Measurements from ENCODE around the gene TCN2. TPM values are rescaled to one million over a fixed set of nuclear protein-coding genes. Genes with fewer than 3 reads are reported as not detected.

TCN2 gene
- total RNA-seq, 1 donor, result 8.7 TPM

DNA sequence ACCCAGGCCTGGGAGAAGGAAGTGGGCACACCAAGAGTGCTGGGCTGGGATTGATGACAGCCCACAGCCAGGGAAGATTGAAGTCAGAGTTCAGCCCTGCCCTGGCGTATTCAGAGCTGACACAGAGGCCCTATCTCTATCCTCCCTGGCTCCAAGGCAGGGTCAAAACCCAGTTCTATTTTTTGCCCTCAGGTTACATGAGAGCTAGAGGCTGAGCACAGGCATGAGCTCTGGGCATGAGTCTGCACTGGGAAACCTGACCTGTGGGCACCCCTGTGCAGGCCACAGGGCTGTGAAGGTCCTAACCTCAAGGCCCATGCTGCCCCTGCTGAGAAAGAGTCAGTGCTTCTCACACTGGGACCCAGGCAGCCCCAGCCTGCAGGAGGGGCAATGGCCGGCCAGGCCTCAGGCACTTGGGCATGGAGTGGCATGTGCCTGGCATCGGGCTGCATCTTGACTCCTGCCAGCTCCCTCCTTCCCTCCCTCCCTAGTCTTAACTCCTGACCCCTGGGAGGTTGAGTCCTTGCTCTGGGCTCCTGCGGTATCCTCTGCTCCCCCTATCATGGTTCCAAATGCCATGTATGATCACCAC, 34.0 kb downstream of the TCN2 start:
- Histone ChIP-seq H3K4me1 (ENCODE audit: insufficient read depth, low read length) (peaks cover 18% of the 10 kb centered on the region), H3K4me3 (ENCODE audit: low read length) (no peak overlapping the region), H3K27me3 (ENCODE audit: insufficient read depth, low read length) (no peaks in the 10 kb centered on the region), H3K9me3 (ENCODE audit: low read depth, low read length) (no peaks in the 10 kb centered on the region)

DNA sequence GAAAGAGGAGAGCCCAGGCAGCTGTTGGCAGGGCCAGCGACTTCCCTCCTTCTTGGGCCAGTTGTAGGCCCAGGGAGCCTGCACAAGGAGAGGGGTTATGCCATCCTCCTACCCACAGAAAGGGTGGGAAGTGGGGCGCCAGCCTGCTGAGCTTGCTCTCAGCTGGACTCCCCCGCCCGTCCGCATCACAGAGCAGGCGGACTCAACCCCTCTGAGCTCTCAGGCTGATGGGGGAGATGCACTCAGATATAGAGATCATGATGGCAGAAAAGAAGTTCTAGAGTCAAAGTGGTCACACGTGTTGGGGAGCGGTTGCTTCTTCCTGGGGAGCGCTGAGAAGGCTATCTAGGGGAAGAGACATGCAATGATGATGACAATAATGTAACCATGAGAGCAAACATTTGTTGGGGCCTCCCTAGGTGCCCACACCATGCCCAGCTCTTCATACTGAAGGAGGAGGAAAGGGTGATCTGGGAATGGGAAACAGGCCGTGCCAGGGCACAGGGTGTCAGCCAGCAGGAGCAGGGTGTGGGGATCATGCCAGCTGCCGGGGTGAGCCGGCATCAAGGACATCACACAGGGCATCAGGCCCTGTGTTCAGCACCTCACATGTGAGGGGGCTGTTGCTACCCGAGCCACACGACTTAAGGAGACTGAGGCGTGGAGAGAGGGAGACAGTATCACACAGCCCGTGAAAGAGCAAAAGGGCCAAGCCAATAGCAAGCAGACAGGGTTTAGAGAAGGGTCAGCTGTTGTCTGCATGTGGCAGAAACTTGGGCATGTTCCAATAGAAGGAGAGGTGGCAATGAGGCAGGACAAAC, 36.3 kb downstream of the TCN2 start:
- Histone ChIP-seq H3K4me3 (ENCODE audit: low read length) (no peak overlapping the region), H3K4me1 (ENCODE audit: insufficient read depth, low read length) (no peaks in the 10 kb centered on the region), H3K9me3 (ENCODE audit: low read depth, low read length) (no peaks in the 10 kb centered on the region), H3K27me3 (ENCODE audit: insufficient read depth, low read length) (no peaks in the 10 kb centered on the region)

DNA sequence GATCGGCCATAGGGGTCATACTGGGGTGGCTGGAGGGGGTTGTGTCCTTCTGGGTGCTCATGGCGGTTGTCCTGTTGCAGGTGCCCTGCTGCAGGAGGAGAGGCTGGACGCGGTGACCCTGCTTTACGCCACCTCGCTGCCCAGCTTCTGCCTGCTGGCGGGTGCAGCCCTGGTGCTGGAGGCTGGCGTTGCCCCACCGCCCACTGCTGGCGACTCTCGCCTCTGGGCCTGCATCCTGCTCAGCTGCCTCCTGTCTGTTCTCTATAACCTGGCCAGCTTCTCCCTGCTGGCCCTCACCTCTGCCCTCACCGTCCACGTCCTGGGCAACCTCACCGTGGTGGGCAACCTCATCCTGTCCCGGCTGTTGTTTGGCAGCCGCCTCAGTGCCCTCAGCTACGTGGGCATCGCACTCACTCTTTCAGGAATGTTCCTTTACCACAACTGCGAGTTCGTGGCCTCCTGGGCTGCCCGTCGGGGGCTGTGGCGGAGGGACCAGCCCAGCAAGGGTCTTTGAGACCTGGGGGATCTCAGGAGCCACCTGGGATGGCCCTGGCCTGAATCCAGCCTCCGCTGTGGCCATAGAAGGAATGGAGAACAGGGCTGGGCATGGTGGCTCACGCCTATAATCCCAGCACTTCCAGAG, 39.7 kb downstream of the TCN2 start:
- H3K27me3 ChIP-seq (ENCODE audit: insufficient read depth, low read length), result no peaks in the 10 kb centered on the region
- peaks cover 9% of the 10 kb centered on the region for H3K4me1 ChIP-seq (ENCODE audit: insufficient read depth, low read length)
- no peaks in the 10 kb centered on the region for H3K9me3 ChIP-seq (ENCODE audit: low read depth, low read length)
- no peak overlapping the region for H3K4me3 ChIP-seq (ENCODE audit: low read length)

DNA sequence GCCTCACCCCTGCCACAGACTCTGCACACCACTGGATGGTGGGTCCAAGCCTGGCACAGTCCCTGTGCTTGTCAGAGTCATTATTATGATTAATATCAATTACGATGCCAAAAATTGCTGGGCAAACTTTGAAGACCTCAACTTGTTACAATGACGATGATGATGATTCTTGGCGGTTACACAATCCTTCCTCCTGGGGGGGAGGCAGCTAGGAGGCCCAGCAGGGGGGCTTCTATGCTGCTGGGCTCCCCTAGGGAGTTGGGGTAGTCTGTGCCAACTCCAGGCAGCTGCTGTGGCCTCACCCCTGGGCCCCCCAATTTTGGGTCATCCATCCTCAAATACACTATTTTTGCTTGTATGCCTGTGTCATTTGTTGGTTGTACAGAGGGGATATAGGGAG, 40.6 kb downstream of the TCN2 start:
- Histone ChIP-seq H3K27me3 (ENCODE audit: insufficient read depth, low read length) (no peaks in the 10 kb centered on the region), H3K4me1 (ENCODE audit: insufficient read depth, low read length) (peaks cover 9% of the 10 kb centered on the region), H3K4me3 (ENCODE audit: low read length) (no peak overlapping the region), H3K9me3 (ENCODE audit: low read depth, low read length) (no peaks in the 10 kb centered on the region)

DNA sequence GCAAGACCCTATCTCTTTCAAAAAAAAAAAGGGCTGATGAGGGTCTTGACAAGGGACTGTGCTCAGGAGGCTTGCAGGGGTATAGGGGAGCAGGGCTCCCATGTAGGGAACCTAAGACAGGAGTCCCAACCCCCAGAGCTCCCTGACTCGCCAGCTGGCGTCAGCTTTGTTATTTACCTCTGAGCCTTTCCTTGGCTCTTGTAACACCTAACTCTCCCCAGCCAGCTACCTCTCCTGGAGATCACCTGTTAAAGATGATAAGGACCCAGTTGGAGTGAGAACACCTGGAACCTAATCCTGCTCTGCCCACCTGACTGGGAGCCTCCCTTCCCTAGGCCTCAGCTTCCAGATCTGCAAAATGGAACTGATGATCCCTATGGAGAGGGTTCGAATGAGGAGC, 41.9 kb downstream of the TCN2 start:
- no peaks in the 10 kb centered on the region for H3K9me3 ChIP-seq (ENCODE audit: low read depth, low read length)
- peaks cover 9% of the 10 kb centered on the region for H3K4me1 ChIP-seq (ENCODE audit: insufficient read depth, low read length)
- H3K4me3 ChIP-seq (ENCODE audit: low read length), result no peak overlapping the region
- no peaks in the 10 kb centered on the region for H3K27me3 ChIP-seq (ENCODE audit: insufficient read depth, low read length)

DNA sequence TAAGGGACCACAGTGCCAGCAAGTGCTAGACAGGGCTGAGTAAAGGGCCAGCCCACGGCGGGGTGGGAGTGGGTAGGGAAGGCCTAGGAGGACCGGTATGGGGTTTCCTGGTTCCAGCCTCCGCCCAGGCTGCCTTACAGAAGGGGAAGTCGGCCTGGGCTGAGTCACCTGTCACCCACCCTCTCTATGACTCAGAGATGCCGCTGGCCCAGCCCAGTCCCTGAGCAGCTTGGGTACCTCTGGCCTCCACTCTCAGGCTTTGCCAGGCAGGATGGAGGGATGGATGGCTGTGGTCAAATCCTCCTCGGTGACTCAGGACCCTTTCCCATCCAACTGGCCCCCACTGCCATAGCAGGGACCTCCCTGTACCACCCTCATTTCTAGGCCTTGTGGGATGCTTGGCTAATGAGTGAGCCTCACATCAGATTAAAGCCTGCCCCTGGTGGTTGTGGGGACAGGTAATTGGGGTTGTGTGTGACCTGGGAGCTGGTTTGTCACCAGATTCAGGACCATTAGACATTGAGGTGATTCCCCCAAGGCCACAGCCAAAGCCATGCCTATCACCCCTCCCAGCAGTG, 42.5 kb downstream of the TCN2 start:
- H3K27me3 ChIP-seq (ENCODE audit: insufficient read depth, low read length), result no peaks in the 10 kb centered on the region
- peaks cover 9% of the 10 kb centered on the region for H3K4me1 ChIP-seq (ENCODE audit: insufficient read depth, low read length)
- no peak overlapping the region for H3K4me3 ChIP-seq (ENCODE audit: low read length)
- no peaks in the 10 kb centered on the region for H3K9me3 ChIP-seq (ENCODE audit: low read depth, low read length)

DNA sequence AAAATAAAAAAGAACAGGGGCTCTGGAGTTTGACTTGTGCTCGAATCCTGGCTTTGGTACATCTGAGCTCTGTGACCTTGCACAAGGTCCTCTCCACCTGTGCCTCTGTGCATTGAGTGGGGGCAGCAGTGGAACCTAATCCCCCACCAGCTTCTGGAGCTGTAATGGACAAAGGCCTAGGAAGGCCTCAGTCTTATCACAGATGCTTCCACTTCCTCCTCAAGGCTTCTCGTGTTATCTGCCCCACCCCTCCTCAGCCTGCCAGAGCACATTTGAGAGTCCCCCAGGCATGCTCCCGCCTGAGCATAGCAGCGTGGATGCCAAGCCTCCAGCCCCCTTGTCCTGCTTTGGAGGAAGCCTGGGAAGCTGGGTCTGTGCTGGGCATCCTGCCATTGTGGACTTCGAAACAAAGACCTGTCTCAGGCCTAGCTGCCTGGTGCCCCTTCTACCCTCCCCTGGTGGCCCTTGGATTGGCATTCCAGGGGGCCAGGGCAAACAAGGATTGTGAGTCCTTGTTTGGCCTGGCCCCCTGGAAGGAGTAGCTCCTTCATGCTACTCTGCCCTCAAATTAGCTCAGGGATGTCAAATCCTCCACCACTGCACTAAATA, 43.6 kb downstream of the TCN2 start:
- H3K27me3 ChIP-seq (ENCODE audit: insufficient read depth, low read length), result no peaks in the 10 kb centered on the region
- H3K4me1 ChIP-seq (ENCODE audit: insufficient read depth, low read length), result peaks cover 9% of the 10 kb centered on the region
- H3K9me3 ChIP-seq (ENCODE audit: low read depth, low read length), result no peaks in the 10 kb centered on the region
- H3K4me3 ChIP-seq (ENCODE audit: low read length), result no peak overlapping the region

DNA sequence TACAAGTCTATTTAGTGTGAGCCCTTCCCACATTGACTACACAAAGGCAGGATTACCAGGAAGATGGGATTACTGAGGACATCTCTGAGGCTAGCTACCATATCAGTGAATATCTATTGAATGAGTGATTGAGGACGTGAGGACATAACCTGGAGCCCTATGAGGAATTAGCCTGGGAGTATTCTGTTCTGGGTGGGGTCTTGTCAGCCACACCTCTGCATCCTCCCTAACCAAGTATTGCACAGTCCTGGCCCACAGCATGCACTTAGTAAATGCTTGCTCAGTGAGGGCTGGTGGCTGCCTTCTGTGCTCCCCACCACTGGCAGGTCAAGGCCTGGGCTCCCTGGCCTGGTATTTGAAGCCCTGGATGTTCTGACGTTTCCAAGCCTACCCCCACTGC, 45.9 kb downstream of the TCN2 start:
- no peaks in the 10 kb centered on the region for H3K27me3 ChIP-seq (ENCODE audit: insufficient read depth, low read length)
- H3K9me3 ChIP-seq (ENCODE audit: low read depth, low read length), result no peaks in the 10 kb centered on the region
- no peak overlapping the region for H3K4me3 ChIP-seq (ENCODE audit: low read length)
- H3K4me1 ChIP-seq (ENCODE audit: insufficient read depth, low read length), result peaks cover 9% of the 10 kb centered on the region

DNA sequence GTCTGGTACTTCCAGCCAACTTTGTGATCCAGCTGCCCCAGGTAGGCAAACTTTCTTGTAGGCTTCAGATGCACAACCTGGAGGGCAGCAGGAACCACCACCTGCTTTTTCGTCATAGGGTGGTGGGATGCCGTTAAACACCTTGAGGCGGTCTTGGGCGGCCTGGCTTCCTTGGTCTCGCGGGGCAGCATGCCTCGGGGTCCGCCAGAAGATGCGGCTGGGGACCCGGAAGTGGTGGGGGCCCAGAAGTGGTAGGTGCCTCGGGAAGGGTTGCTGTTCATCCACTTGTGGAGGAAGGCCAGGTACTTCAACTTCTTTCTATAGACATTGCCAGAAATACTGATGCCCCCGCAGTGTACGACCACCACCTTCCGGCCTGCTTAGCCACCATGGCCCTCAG, 47.4 kb downstream of the TCN2 start:
- H3K27me3 ChIP-seq (ENCODE audit: insufficient read depth, low read length), result no peaks in the 10 kb centered on the region
- no peaks in the 10 kb centered on the region for H3K9me3 ChIP-seq (ENCODE audit: low read depth, low read length)
- peaks cover 5% of the 10 kb centered on the region for H3K4me1 ChIP-seq (ENCODE audit: insufficient read depth, low read length)
- H3K4me3 ChIP-seq (ENCODE audit: low read length), result no peak overlapping the region

DNA sequence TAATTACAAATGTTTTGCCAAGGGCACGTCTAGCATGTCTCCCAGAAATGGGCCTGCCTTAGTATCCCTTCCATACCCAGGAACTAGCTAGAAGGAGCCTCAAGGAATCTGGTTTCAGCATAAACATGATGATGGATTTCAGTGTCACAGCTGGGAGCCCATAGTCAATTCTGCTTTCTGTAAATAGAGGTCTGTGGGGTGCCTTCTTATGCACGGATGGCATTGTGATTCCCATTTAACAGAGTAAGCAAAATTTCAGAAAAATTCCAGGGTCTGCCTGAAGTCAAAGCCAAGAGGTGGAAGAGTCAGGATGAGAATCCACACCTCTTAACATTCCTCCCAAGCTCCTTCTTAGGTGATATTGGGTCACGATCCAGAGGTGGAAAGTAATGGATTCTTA, 48.6 kb downstream of the TCN2 start:
- Histone ChIP-seq H3K4me3 (ENCODE audit: low read length) (no peak overlapping the region), H3K9me3 (ENCODE audit: low read depth, low read length) (no peaks in the 10 kb centered on the region), H3K4me1 (ENCODE audit: insufficient read depth, low read length) (no peaks in the 10 kb centered on the region), H3K27me3 (ENCODE audit: insufficient read depth, low read length) (no peaks in the 10 kb centered on the region)

DNA sequence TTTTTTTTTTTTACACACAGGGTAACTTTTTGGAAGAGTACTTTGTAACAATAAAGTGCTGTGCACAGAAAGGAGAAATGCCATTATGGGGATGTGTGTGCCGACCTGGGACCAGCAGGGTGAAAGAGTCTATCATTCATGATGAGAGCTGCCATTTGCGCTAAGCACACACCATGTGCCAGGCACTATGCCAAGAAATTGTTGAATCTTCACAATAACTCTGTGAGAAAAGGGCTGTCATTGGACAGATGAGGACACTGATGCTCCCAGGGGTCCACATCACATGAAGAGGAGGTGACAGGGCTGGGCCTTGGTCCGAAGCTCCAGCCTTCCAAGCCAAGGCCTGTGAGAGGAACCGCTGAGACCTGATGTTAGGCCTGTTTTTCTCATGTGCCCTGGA, 55.1 kb downstream of the TCN2 start:
- H3K4me1 ChIP-seq (ENCODE audit: insufficient read depth, low read length), result peaks cover 11% of the 10 kb centered on the region
- no peaks in the 10 kb centered on the region for H3K9me3 ChIP-seq (ENCODE audit: low read depth, low read length)
- H3K27me3 ChIP-seq (ENCODE audit: insufficient read depth, low read length), result no peaks in the 10 kb centered on the region
- H3K4me3 ChIP-seq (ENCODE audit: low read length), result no peak overlapping the region

DNA sequence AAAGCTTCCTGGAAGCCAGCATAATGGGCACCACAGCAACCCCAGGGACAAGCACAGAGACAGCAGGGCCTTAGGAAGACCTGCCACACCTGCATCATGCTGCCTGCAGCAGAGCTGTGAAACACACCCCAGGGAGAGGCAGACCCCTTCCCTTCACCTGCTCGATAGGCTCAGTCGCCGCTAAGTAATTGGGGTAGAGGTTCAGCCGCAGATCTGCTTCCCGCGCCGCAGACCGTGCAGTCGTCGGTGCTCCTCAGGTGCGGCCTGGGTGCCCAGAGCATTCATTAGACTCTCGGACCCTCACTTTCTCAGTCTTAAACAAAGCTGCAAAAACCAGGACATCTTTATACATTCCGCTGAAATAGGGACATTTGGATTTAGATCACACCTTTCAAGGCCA, 57.8 kb downstream of the TCN2 start:
- Histone ChIP-seq H3K4me3 (ENCODE audit: low read length) (no peak overlapping the region), H3K4me1 (ENCODE audit: insufficient read depth, low read length) (peaks cover 19% of the 10 kb centered on the region), H3K9me3 (ENCODE audit: low read depth, low read length) (no peaks in the 10 kb centered on the region), H3K27me3 (ENCODE audit: insufficient read depth, low read length) (no peaks in the 10 kb centered on the region)

DNA sequence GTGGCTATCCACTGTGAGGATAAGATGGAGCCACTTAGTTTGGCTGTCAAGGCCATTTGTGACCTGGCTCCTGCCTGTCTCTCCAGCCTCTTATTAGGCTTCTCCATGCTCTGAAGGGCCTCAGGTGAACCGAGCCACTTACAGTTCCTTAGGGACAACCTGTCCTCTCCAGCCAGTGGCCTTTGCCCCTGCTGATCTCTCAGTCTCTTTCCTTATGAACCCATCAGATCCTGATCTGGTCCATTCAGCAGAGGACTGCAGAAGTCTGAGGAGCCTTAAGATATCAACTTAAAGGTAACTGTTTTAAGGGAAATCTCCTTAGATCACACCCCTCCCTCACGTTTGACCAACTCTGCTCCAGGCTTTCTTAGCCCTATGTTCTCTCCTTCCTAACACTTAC, 58.3 kb downstream of the TCN2 start:
- Histone ChIP-seq H3K27me3 (ENCODE audit: insufficient read depth, low read length) (no peaks in the 10 kb centered on the region), H3K4me1 (ENCODE audit: insufficient read depth, low read length) (peaks cover 19% of the 10 kb centered on the region), H3K4me3 (ENCODE audit: low read length) (no peak overlapping the region), H3K9me3 (ENCODE audit: low read depth, low read length) (no peaks in the 10 kb centered on the region)

DNA sequence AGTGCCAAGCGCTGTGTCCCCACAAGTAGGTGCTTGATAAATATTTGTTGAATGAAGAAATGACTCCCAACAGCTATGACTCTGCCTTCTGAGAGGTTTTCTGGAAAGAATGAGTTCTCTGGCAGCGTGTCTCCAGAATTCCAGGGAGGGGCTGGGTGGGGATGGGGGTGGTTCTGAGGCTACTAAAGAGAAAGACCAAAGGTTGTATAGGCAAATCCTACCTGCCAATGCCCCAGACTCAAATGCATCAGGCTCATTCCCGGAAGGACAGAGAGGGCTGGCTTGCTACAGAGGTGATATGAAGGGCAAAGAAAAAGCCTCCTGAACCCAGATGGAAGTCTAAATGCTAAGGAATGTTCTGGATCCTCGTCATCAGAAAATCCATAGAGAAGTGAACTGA, 58.8 kb downstream of the TCN2 start:
- Histone ChIP-seq H3K4me1 (ENCODE audit: insufficient read depth, low read length) (peaks cover 19% of the 10 kb centered on the region), H3K27me3 (ENCODE audit: insufficient read depth, low read length) (no peaks in the 10 kb centered on the region), H3K9me3 (ENCODE audit: low read depth, low read length) (no peaks in the 10 kb centered on the region), H3K4me3 (ENCODE audit: low read length) (no peak overlapping the region)

DNA sequence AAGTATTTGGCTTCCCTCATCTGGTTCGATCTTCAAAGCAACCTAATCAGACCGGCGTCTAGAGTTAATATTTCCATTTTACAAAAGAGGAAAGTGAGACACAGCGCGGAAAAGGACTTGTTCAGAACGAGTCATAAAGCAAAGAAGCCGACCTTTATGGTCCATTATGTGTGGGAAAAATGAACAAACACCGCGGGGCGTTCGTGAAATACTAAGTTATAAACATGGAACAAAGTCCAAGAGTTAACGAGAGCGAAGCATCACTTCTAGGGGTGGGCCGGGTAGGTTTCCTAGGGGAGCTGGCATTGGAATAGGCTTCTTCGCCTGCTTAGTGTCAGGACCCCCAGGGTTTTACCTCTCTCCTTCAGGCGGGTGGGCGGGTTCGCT, 60.1 kb downstream of the TCN2 start:
- Histone ChIP-seq H3K9me3 (ENCODE audit: low read depth, low read length) (no peaks in the 10 kb centered on the region), H3K4me3 (ENCODE audit: low read length) (peak overlapping the region; percentile 60), H3K27me3 (ENCODE audit: insufficient read depth, low read length) (no peaks in the 10 kb centered on the region), H3K4me1 (ENCODE audit: insufficient read depth, low read length) (peaks cover 19% of the 10 kb centered on the region)
